ENCODE data around the gene PAPOLA. TPM values are rescaled to one million over a fixed set of nuclear protein-coding genes. Genes with fewer than 3 reads are reported as not detected.

Gene PAPOLA
- total RNA-seq, 4 donors from 2014 or later = 76.6 to 250 (median 110) TPM

DNA sequence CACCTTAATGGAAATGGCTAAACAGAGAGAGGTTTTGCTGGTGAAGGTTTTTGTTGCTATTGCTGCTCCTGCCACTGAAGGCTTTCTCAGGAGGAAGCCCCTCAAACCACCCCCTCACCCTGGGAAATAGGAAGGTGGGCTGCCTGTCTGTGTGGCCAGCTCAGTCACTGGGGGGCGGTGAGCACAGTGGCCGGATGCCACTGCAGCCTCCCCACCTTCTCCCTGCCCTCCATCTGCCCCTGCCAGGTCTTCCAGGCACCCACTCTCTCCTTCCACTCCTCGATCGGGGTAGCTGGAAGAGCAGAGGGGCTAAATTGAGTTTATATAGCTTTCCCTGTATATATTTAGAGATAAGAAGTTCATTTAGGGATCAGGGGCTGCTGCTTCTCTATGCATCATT, 80.8 kb downstream of the PAPOLA start:
- TF ChIP-seq EP300 (IDR thresholded peaks at IDR 0.05) (no peak), POLR2A (IDR thresholded peaks at IDR 0.05) (no peak), CTCF (IDR thresholded peaks at IDR 0.05) (no peak), POLR2AphosphoS5 (IDR thresholded peaks at IDR 0.05) (no peak)
- no peak for DNase-seq (ENCODE audit: low spot score in 2 of 2)
- H3K27ac ChIP-seq = no peak overlapping the region
- H3K27me3 ChIP-seq = no peaks in the 10 kb centered on the region
- no peaks in the 10 kb centered on the region for H3K4me1 ChIP-seq
- no peak overlapping the region for H3K4me3 ChIP-seq
- H3K36me3 ChIP-seq = no peaks in the 10 kb centered on the region
- 65% methylated on average over 4 of the region's 4 CpGs for WGBS
- no peaks in the 10 kb centered on the region for H3K9me3 ChIP-seq

- TF ChIP-seq POLR2AphosphoS5 (IDR thresholded peaks at IDR 0.05) (no peak), CTCF (IDR thresholded peaks at IDR 0.05) (no peak), EP300 (IDR thresholded peaks at IDR 0.05) (no peak), POLR2A (IDR thresholded peaks at IDR 0.05) (no peak)
- Histone ChIP-seq H3K9me3 (no peaks in the 10 kb centered on the region), H3K36me3 (no peaks in the 10 kb centered on the region), H3K27me3 (no peaks in the 10 kb centered on the region), H3K4me3 (no peak overlapping the region), H3K4me1 (no peaks in the 10 kb centered on the region), H3K27ac (no peak overlapping the region)
- 70% methylated on average over 8 of the region's 10 CpGs for WGBS
- DNase-seq (ENCODE audit: low spot score in 2 of 2) = peak in 1 of 2 donors; percentile 71
Observed at GRCh38 chr14:96583569-96584041, 81.4 kb downstream of the PAPOLA start.

DNA sequence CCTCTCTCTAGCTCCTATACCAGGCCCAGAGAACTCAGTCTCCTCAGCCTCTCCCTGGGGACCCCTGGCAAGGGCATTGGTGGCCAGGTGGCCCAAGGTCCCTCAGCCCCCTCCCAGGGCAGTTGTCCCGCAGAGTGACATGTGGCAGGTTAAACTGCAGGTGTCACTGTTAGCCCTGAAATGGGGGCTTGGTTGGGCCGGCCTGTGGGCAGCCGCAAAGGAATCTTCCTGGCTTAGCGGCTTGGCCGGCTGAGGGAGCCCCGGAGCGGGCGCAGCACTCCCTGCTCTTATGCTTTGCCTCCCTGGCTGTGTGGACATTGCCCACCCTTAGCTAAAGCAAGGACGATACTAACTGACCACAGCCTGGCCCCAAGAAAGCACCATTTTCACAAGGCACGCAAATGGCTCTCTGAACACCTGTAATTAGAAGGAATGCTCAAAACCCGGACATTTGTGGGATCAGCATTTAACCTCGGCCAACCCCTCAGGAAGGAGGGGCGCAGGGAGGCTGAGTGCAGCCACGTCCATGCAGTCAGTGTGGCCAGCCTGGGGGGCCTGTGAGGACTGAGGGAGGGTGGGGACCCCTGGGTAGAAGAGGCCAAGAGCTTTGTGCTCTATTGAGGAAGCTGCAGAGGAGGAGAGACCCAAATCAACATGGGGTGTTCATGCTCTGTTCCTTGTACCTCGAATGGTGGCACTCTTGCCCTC, 82.2 kb downstream of the PAPOLA start:
- WGBS = 54% methylated on average over 6 of the region's 15 CpGs
- DNase-seq (ENCODE audit: low spot score in 2 of 2) = peak in 1 of 2 donors; percentile 72
- H3K4me3 ChIP-seq = no peak overlapping the region
- H3K9me3 ChIP-seq = no peaks in the 10 kb centered on the region
- H3K36me3 ChIP-seq = no peaks in the 10 kb centered on the region
- no peaks in the 10 kb centered on the region for H3K4me1 ChIP-seq
- H3K27ac ChIP-seq = no peak overlapping the region
- H3K27me3 ChIP-seq = no peaks in the 10 kb centered on the region
- TF ChIP-seq EP300 (IDR thresholded peaks at IDR 0.05) = no peak
- no peak for TF ChIP-seq POLR2A (IDR thresholded peaks at IDR 0.05)
- TF ChIP-seq POLR2AphosphoS5 (IDR thresholded peaks at IDR 0.05) = no peak
- TF ChIP-seq CTCF (IDR thresholded peaks at IDR 0.05) = peak in 1 of 2 donors; percentile 27

DNA sequence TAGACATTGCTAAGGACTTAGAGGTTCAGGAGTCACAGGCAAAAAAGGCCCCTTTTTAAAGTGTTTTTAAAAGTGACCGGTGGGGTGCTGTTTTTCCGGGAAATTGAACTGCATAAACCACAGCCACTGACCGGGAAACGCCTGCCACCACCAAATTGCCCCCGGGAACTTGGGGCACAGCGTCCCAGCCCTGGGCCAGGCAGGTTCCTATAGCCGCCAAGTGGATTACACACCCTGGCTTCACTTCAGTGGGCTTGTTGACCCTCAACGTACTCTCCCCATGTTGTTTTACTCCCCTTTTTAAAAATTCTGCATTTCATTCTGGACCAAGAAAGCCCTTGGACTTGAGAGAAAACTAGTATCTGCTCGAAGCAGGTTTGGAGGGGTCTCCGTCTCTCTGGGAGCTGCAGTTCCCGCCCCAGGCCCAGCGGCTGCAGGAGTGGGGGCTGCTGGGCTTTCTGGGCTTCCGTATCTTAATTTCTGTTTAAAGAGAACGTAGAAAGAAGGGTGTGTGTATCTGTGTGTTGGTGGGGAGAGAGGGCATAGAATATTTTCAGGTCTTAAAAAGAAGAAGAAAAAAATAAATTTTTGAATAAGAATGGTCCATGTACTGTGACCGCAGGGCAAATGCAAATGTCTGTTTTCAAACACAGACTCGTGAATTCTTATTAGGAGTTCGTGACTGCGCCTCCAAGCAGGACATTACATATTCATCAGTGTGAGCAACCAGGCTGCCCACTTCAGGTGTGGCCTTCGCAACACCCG, 82.9 kb downstream of the PAPOLA start:
- WGBS = 83% methylated on average over 20 of the region's 20 CpGs
- peak in 1 of 2 donors; percentile 32 for DNase-seq (ENCODE audit: low spot score in 2 of 2)
- Histone ChIP-seq H3K27ac (no peak overlapping the region), H3K9me3 (no peaks in the 10 kb centered on the region), H3K36me3 (no peaks in the 10 kb centered on the region), H3K27me3 (no peaks in the 10 kb centered on the region), H3K4me3 (no peak overlapping the region), H3K4me1 (no peaks in the 10 kb centered on the region)
- TF ChIP-seq EP300 (IDR thresholded peaks at IDR 0.05) (no peak), POLR2A (IDR thresholded peaks at IDR 0.05) (no peak), CTCF (IDR thresholded peaks at IDR 0.05) (no peak), POLR2AphosphoS5 (IDR thresholded peaks at IDR 0.05) (no peak)

DNA sequence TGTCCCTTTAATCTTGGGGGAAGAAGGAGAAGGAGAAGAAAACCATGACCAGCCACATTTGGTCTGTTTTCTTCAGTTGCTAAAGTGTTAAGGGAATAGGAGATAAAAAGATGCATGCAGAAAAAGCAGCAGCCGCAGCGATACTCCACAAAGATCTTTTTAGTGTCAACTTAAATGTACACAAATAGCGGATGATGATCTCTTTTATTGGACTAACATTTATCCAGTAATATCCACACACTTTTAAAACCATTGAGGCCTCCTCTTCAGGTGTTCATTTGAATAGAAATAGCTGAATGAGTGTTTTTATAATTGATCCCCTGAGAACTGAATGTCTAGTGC, 83.5 kb downstream of the PAPOLA start:
- no peaks in the 10 kb centered on the region for H3K27me3 ChIP-seq
- no peak overlapping the region for H3K4me3 ChIP-seq
- no peak for TF ChIP-seq EP300 (IDR thresholded peaks at IDR 0.05)
- no peak for TF ChIP-seq POLR2AphosphoS5 (IDR thresholded peaks at IDR 0.05)
- TF ChIP-seq POLR2A (IDR thresholded peaks at IDR 0.05) = no peak
- TF ChIP-seq CTCF (IDR thresholded peaks at IDR 0.05) = no peak
- H3K4me1 ChIP-seq = no peaks in the 10 kb centered on the region
- DNase-seq (ENCODE audit: low spot score in 2 of 2) = no peak
- no peak overlapping the region for H3K27ac ChIP-seq
- 93% methylated on average over 3 of the region's 3 CpGs for WGBS
- H3K9me3 ChIP-seq = no peaks in the 10 kb centered on the region
- no peaks in the 10 kb centered on the region for H3K36me3 ChIP-seq

All from suprapubic skin (tissue), 4 donors.